GM12891 (cell line): ENCODE results near the gene LYPD6B.

Experiments used
- DNase-seq: peaks from one replicate; pipeline ENCODE4 v3.0.0; 2011; ENCODE audit warnings: low spot score; ENCODE audit not compliant: insufficient read length
- FAIRE-seq: peaks from 2 replicates; lab custom pipeline; 2011; peaks lifted over from hg19 to GRCh38; lab: Jason Lieb, UNC
- PAX5 ChIP-seq: IDR thresholded peaks from 2 replicates; pipeline ENCODE4 v1.6.1; 2011; ENCODE audit warnings: low read length, moderate library complexity, mild to moderate bottlenecking; ENCODE audit not compliant: insufficient read depth, severe bottlenecking
- POLR2A ChIP-seq: IDR thresholded peaks from 2 replicates; pipeline ENCODE4 v1.6.1; 2011; ENCODE audit warnings: low read depth, low read length, control low read depth
- POLR2AphosphoS5 ChIP-seq: IDR thresholded peaks from 2 replicates; pipeline ENCODE4 v1.6.1; 2011; ENCODE audit warnings: low read depth, low read length, control low read depth
- POU2F2 ChIP-seq: IDR thresholded peaks from 2 replicates; pipeline ENCODE4 v1.6.1; 2011; ENCODE audit warnings: low read depth, mild to moderate bottlenecking, control low read depth, low read length, moderate library complexity
- SPI1 ChIP-seq: IDR thresholded peaks from 2 replicates; pipeline ENCODE4 v1.6.1; 2011; ENCODE audit warnings: low read depth, low read length, control low read depth
- TAF1 ChIP-seq: IDR thresholded peaks from 2 replicates; pipeline ENCODE4 v1.6.1; 2011; ENCODE audit warnings: low read depth, low read length, control low read depth

The LYPD6B gene

GRCh38 chr2:149148194-149149006 is 109.9 kb downstream of the LYPD6B start:
- FAIRE-seq (no peak), DNase-seq (no peak)
- TF ChIP-seq POLR2A (no peak), PAX5 (no peak), SPI1 (no peak), POU2F2 (no peak), POLR2AphosphoS5 (no peak), TAF1 (no peak)

- no peak for DNase-seq
- no peak for TF ChIP-seq POLR2AphosphoS5
- TF ChIP-seq POU2F2, result no peak
- TF ChIP-seq PAX5, result no peak
- no peak for TF ChIP-seq SPI1
- TF ChIP-seq TAF1, result no peak
- TF ChIP-seq POLR2A, result no peak
- no peak for FAIRE-seq
Measured at GRCh38 chr2:149149007-149149297, 110.5 kb downstream of the LYPD6B start.

- FAIRE-seq (no peak), DNase-seq (no peak)
- TF ChIP-seq SPI1 (no peak), TAF1 (no peak), POLR2A (no peak), POU2F2 (no peak), PAX5 (no peak), POLR2AphosphoS5 (no peak)
Measured at GRCh38 chr2:149152469-149152953, 114.0 kb downstream of the LYPD6B start.

- TF ChIP-seq SPI1 (0 out of 2 replicates have a peak, but pooled peaks have one; percentile 7), POLR2A (no peak)
- FAIRE-seq (no peak), DNase-seq (no peak)
Measured at GRCh38 chr2:149155196-149155969, 116.9 kb downstream of the LYPD6B start.

- FAIRE-seq, result no peak
- TF ChIP-seq PAX5 (no peak), POLR2AphosphoS5 (no peak), TAF1 (no peak), SPI1 (no peak), POLR2A (no peak), POU2F2 (no peak)
- DNase-seq, result no peak
Measured at GRCh38 chr2:149155988-149156387, 117.5 kb downstream of the LYPD6B start.

- TF ChIP-seq POU2F2, result no peak
- TF ChIP-seq TAF1, result no peak
- TF ChIP-seq SPI1, result no peak
- TF ChIP-seq PAX5, result no peak
- no peak for TF ChIP-seq POLR2AphosphoS5
- no peak for TF ChIP-seq POLR2A
- FAIRE-seq, result no peak
- no peak for DNase-seq
Measured at GRCh38 chr2:149156971-149157740, 118.7 kb downstream of the LYPD6B start.

- FAIRE-seq, result no peak
Measured at GRCh38 chr2:149158957-149159356, 120.5 kb downstream of the LYPD6B start.

DNA sequence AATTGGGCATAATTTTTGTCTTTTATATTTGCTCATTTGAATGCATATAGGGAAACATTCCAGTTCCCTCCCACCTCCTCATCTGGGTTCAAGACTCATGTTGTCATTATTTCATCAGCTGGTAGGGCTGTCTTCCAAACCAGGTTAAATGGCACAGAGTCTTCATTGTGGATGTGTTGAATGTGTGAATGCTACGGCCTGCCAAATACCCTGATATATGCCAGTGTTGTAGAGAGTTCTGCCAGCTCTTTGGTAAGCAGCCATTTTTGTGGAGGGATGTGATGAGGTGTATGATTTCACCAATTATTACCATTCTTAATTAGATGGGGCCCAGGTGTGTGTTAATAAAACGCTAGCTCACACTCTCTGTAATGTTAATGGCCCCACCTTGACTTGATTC is 121.7 kb downstream of the LYPD6B start:
- TF ChIP-seq POU2F2 (no peak), POLR2AphosphoS5 (no peak), PAX5 (no peak), TAF1 (no peak), SPI1 (no peak), POLR2A (no peak)
- FAIRE-seq (no peak), DNase-seq (no peak)

More at GRCh38 chr2:149158957-149159356, 120.5 kb downstream of the LYPD6B start:
- DNase-seq, result no peak
- no peak for TF ChIP-seq POU2F2
- no peak for TF ChIP-seq SPI1
- TF ChIP-seq POLR2AphosphoS5, result no peak
- TF ChIP-seq TAF1, result no peak
- TF ChIP-seq POLR2A, result no peak
- no peak for TF ChIP-seq PAX5

DNA sequence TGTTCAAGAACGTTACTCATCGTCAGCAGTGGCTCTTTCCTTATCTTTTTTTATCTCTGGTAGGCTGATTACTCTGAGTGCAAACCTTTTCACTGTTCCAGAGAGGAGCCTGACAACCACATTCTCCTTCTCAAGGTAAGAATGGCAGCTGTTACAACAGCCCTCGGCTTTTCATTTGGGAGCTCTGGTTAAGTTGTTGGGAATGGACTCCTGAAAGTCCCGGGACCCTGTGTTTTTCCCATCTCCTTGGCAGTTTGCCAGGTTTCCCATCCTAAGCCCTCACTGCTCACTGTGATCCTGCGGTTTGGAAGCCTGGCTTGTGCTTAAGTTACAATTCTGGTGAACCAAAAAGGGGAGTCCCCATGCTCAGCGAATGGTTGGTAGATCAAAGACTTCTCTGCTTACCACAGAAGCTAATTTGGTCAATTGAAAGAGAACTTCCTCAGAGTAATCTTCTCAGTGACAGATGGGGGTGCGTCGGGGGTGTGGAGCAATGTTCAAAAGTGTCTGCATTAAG is 122.3 kb downstream of the LYPD6B start:
- FAIRE-seq (peak; percentile 87), DNase-seq (peak; percentile 16)
- TF ChIP-seq POLR2AphosphoS5 (no peak), SPI1 (0 out of 2 replicates have a peak, but pooled peaks have one; percentile 9)
